Embryonic facial prominence (tissue), 1 donor: ENCODE measurements around the gene KRTAP5-1.
A peak's percentile ranks its signal among the peaks of the same experiment; 100 is the strongest.

ENCODE experiments used
- DNase-seq: peaks from one replicate; pipeline ENCODE4 v3.0.0-alpha.2; 2016; ENCODE audit errors: extremely low spot score

KRTAP5-1 gene

DNA sequence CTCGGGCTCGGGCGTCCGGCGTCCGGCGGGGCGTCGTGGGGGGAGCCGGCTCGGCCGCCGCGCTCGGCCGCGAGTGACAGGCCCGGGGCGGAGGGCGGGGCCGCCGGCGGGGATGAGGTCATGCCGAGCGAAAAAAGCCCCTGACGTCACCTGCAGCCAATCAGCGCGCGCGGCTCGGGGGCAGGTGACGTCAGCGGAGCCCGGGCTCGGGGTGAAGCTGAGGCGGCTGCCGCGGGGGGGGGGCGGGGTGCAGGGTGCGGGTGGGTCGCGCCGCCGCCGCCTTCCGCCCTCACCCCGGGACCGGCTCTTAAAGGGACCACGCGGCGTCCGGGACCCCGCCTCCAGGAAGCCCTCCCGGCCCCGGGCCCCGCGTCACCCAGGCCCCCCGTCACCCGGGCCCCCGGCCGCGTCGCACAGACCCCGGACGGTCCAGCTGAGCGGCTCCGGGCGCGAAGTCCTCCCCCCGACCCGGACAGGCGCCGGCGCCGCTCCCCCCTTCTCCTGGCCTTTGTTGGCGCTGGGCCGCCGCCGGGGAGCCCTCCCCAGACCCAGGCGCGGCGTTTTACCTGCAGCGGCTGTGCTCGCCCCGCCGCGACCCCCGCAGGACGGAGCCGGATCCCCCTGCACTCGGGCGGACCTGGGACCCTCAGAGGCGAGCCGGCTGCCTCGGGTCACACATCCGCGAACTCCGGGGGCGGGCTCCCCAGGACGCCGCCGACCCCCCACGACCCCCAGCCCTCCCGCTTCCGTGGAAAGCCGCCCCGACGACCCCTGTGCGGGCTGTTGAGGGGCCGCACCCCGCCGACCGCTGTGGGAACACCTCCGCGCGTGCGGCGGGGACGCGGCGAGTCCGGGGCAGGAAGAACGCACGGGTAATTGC, 12.6 kb downstream of the KRTAP5-1 start, which contains the start of gene DUSP8:
Gene DUSP8, minus strand, starts transcription at position 75 of the 880 bp plus-strand sequence. CDS start 6,445 bp downstream, outside the sequence.
- DNase-seq: peak; percentile 71

DNA sequence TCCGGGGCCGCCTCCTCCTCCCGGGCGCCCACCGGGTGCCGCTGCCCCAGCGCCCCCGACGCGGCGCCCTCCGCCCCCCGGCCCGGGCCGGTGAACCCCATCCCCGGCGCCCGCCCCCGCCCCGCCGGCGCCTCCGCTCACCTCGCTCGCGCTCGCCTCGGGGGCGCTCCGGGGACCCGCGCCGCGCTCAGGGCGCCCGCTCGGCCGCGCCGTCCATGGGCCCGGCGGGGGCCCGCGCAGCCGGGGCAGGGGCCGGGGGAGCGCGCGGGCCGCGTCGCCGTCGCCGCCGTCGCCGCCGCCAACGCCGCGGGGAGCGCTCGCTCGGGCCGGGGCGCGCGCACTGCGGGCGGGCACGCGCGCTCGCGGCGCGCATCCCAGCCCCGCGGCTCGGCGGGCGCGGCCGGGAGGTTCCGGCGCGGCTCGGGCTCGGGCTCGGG, 13.3 kb downstream of the KRTAP5-1 start:
- DNase-seq: no peak

DNA sequence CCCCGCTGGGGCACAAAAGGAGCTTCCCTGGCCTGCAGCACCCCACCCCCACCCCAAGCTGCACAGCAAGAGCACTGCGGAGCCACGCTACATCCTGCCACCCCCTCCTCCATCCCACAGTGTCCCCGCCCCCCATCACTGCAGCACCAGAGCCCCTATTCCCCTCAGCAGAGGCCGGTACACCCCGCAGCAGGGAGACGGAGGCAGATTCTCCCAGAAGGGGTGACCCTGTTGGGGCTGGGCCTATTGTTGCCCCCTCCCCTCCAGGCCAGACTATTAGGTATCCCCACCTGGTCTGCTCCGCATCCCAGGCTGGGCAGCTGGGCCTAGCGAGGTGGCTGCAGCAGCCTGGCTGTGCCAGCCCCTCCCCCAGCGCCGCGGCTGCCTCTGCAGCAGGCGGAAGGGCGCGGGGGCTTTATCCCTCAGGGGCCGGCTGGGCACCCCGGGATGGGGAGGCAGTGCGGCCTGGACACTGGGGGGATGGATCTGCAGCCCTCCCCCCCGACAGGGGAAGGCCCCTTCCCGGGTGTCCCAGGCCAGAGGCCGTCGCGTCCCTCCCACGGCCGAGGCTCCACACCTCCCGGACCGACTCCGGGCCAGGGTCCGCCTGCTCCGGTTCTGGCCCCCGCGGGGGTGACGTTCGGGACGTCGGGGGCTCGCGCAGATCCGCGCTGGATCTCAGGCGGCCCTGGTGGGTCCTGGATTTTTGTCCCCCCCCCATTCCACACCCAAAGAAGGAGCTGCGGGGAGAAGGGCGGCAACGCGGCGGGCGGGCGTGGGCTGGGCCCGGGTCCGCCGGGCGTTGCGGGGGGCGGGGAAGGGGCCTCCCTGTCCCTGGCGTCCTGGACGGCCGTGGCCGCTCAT, 14.0 kb downstream of the KRTAP5-1 start:
- DNase-seq: no peak

- no peak for DNase-seq
Measured at GRCh38 chr11:1570531-1570895, 14.6 kb downstream of the KRTAP5-1 start.

DNA sequence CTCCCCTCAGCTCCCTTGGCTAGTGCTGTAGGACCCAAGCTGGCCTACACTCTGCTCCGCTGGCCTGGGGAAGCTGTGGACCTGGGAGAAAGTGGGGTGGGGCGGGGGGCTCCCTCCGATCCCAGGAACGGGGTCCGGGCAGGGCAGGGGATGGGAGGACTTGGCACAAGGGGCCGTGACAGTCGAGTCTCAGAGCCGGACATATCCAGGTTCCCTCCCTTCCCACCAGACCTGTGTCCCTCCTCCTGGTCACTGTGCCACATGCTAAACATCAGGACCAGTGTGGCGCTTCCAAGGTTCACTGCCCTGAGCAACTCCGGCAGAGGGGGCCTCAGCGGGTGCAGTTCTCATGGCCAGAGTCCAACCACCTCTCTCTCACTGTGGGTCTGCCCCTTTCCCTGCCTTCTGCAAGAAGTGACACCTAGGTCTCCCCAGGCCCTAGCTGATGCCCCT, 15.1 kb downstream of the KRTAP5-1 start:
- DNase-seq: no peak

DNA sequence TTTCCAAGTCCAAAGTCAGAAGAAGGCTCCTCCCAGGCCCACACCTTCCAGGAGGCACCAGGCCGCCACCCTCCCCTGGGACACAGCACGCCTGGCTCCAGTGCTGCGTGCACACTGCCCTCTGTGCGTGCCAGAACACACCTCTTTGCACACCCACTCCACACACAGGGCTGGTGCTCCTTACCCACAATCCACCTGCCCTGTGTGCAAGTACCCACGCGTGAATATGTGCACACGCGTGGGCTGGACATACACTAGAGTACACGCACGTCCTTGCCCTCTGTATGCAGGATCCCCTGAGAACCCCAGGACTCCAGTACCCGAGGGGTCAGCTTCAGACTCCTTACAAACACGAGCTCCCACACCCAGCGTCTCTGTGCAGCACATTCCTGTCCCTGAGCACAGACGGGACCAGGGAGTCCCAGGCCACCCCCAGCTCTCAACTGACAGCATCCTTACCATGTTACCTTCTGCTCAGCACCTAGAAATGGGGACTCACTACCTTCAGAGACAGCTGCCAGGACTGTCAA, 15.8 kb downstream of the KRTAP5-1 start:
- no peak for DNase-seq

GRCh38 chr11:1568441-1568911, 16.6 kb downstream of the KRTAP5-1 start:
- no peak for DNase-seq

DNA sequence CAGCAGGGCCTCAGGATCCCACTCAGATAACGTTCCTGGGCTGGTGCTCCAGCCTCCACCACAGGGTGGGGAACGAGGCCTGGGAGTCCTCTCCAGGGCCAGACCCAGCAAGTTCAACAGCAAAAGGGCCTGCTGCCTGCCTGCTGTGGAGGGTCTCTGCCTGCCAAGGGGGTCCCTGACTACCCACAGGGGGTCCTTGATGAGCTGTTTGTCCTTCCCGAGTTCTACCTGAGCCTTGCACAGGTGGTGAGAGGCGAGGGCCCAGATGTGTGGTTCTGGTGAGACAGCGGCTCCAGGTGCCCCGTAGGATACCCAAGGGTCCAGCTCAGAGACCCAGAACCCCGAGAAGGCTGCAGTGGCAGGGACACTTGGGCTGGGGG, 17.4 kb downstream of the KRTAP5-1 start:
- no peak for DNase-seq

- DNase-seq: no peak
Measured at GRCh38 chr11:1567052-1567720, 17.9 kb downstream of the KRTAP5-1 start.

GRCh38 chr11:1566381-1567051, 18.6 kb downstream of the KRTAP5-1 start:
- no peak for DNase-seq

GRCh38 chr11:1565904-1566247, 19.2 kb downstream of the KRTAP5-1 start:
- DNase-seq: no peak

DNA sequence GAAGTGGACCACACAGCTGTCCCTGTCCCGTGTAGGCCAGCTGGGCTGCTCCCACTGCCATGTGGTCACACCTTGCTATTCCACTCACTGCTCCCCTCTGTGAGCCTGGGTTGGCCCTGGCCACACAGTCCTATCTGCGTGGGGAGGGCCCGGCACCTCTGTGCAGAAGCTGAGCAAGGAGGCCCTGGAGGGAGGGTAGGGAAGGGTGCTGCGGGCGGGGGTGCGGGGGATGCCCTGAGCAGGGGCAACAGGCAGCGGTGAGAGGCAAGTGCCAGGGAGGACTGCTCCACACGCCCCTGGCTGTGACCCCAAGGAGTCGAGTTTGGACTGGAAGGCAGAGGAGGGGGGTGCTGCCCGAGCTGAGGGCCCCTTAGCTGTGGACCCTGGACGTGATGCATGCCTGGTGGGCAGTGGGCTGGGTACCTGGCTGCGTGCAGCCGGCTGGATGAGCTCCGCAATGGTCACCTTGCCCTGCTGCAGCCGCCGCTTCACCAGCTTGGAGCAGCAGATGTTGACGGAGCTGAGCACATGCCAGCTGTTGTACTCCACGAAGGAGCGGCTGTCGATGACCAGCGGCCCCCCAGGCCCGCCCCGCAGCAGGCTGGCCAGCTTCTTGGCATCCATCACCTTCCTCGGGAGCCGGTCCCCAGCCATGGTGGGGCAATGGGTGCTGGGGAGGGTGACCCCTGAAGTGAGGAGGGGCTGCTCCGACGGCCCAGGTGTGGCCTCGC, 19.7 kb downstream of the KRTAP5-1 start:
- DNase-seq: no peak

DNA sequence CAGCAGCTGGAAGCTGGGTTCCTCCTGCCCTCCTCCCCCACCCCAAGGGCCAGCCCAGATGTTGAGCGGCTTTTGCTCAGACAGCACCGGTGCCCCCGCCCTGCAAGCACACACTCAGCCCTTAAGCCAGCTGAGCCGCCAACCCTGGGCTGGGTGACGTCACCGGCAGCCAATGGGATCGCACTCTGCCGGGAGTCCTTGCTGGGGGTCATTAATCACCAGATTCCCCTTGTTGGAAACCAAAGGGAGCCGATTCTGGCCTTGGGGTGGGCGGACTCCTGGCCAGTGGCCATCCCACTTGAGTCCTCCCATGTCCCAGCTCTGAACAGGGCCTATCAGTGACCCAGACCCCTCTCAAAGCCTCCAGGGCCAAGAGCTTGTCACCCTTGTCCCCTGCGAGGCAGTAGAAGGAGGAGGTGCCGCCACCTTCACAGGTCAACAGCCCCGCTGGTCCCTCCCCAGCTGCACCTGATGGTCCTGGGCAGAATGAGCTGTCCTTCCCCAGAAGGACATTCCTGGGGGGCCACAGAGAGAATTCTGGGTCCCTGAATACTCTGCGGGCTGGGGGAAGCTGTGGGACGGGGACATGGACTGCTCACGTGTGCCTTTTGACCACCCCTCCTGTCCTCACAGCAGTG, 20.4 kb downstream of the KRTAP5-1 start:
- no peak for DNase-seq

DNA sequence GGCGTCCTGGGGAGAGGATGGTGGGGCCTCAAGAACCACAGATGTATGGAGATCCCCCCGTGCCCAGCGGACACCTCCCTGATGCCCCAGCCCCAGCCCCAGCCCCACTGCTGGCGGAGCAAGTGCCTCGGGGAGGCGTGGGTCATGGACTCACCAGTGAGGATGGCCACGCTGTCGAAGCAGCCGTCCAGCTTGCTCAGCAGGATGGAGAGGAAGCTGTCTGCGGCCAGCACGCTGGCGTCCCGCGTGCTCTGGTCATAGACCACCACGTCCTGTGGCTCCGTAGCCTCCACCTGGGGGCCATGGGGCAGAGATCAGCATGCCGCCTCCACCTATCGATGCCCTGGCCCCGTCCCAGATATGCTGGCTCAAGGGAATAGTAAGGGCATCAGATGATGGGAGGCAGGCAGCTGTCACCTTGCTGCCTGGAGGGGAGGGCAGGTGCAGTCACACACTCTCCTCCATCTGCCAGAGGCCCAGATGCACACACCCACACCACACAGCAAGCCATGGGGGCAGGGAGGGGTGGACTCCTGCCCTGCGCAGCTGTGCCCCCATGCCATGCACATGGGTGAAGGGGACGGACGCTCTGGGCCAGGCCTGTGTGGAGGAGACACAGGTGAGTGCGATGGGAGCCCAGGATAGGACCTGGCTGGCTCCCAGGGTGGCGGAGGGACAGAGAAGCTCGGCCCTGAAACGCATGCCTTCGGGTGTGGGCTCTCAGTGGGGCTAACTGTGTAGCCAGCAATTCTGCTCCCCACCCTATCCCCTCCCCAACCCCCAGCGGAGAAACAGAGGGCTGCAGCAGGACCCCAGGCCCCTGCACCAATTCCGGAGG, 21.2 kb downstream of the KRTAP5-1 start:
- no peak for DNase-seq

- DNase-seq: no peak
Measured at GRCh38 chr11:1563149-1563638, 21.9 kb downstream of the KRTAP5-1 start.

DNA sequence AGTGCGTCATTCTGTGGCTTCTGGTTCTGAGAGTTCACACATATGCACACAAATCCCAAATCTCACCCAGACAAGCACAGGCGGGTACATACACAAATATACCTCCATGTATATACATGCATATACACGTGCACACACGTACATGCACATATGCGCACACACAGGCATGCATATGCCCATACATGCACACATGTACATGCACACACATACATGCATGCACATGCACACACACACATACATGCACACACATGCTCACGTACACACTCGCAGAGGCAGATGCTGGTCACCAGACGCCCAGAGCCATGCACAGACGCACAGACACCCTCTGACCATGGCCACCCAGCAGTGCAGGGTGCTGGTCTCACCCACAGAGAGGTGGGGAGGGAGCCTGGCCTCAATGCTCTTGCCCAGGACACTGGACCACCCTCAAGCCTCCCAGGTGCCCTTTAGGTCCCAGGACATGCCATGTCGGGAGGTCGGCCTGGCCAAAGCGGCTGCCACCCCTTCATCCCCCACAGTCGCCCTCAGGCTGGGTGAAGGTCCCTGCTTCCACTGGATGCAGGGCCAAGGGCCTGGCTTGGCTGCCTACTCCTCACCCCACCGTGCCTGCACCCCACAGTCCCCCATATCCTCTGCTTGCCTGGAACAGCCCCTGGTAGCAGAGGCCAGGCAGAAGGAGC, 22.5 kb downstream of the KRTAP5-1 start:
- no peak for DNase-seq

DNA sequence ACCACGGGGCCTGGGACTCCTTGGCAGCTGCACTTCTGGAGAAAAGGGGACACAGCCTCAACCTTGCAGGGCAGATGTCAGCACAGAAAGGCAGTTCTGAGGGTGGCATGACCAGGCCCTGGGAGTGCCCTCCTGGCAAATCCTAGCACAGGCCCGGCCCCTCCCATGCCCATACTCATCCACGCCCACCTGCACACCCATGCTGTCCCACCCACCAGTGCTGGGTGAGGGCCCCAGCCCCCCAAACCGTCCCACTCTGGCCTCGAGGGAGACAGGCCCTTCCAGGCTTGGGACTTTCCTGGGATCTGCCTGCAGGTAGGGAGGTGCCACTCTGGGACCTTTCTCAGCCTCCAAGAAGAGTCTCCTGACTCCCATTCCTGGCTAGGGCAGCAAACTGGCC, 23.1 kb downstream of the KRTAP5-1 start:
- DNase-seq: no peak

- DNase-seq: no peak
Measured at GRCh38 chr11:1561266-1561665, 23.8 kb downstream of the KRTAP5-1 start.
